ENCODE measurements around the gene RPS15.
"Not testable (repeated sequence)": the region's sequence is repeated elsewhere in the genome, so short reads cannot be mapped to it uniquely, and the experiment has no call there.

DNA sequence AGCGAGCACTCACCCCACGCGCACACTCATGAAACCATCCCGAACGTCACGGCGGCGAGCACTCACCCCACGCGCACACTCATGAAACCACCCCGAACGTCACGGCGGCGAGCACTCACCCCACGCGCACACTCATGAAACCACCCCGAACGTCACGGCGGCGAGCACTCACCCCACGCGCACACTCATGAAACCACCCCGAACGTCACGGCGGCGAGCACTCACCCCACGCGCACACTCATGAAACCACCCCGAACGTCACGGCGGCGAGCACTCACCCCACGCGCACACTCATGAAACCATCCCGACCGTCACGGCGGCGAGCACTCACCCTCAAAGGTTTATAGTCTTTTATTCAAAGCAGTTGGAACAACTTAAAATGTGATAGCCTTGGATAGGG, 18.1 kb upstream of the RPS15 start:
- not testable (repeated sequence) for TF ChIP-seq CTCF (IDR thresholded peaks at IDR 0.05; ENCODE audit: low read depth, low read length); EZH2phosphoT487 (IDR thresholded peaks at IDR 0.05; ENCODE audit: low read depth)
